ENCODE results near the gene LRSAM1. TPM values are rescaled to one million over a fixed set of nuclear protein-coding genes. Genes with fewer than 3 reads are reported as not detected.
A peak's percentile ranks its signal among the peaks of the same experiment; 100 is the strongest.

LRSAM1 gene
- total and polyA plus RNA-seq, 9 of the 15 experiments (the other 6 are each of a cell fraction or from before 2014, with no cell fraction given) = 0.07 to 16.2 (median 4.7) TPM

- TF ChIP-seq SMAD4 (CRISPR knock-in tag; conservative IDR thresholded peaks at IDR 0.05) (no peak; the same call in 1 of the 2 replicates), ZNF282 (CRISPR knock-in tag; IDR thresholded peaks at IDR 0.05) (no peak), ZKSCAN3 (CRISPR knock-in tag; IDR thresholded peaks at IDR 0.05) (0 out of 2 replicates have a peak, but pooled peaks have one; percentile 15), FOXJ3 (CRISPR knock-in tag; IDR thresholded peaks at IDR 0.05) (no peak), ZFP30 (CRISPR knock-in tag; IDR thresholded peaks at IDR 0.05; ENCODE audit: borderline replicate concordance) (no peak), ZNF76 (CRISPR knock-in tag; IDR thresholded peaks at IDR 0.05; ENCODE audit: borderline replicate concordance) (0 out of 2 replicates have a peak, but pooled peaks have one; percentile 51), ZFX (CRISPR knock-in tag; IDR thresholded peaks at IDR 0.05) (peak; percentile 40), RBM34 (IDR thresholded peaks at IDR 0.05; ENCODE audit: borderline replicate concordance, insufficient read depth, low read length) (no peak), ZBTB1 (CRISPR knock-in tag; IDR thresholded peaks at IDR 0.05; ENCODE audit: borderline replicate concordance, low read depth) (no peak), NR2C2 (CRISPR knock-in tag; IDR thresholded peaks at IDR 0.05) (no peak), NR2C2 (tag; IDR thresholded peaks at IDR 0.05) (peak; percentile 13; the same call in 1 of the 2 replicates), CREB3 (tag; conservative IDR thresholded peaks at IDR 0.05; ENCODE audit: low read depth) (peak; percentile 56; the same call in 1 of the 2 replicates), BRD9 (IDR thresholded peaks at IDR 0.05; ENCODE audit: low read depth, partially characterized antibody) (no peak), NR2C1 (IDR thresholded peaks at IDR 0.05) (no peak), NR2C1 (tag; IDR thresholded peaks at IDR 0.05) (peak; percentile 44), NFXL1 (CRISPR knock-in tag; IDR thresholded peaks at IDR 0.05) (peak; percentile 65; the same call in 1 of the 2 replicates), ID3 (CRISPR knock-in tag; IDR thresholded peaks at IDR 0.05) (no peak), ID3 (tag; IDR thresholded peaks at IDR 0.05) (0 out of 2 replicates have a peak, but pooled peaks have one; percentile 29), HDAC8 (tag; IDR thresholded peaks at IDR 0.05) (peak; percentile 76; the same call in 1 of the 2 replicates), ZNF212 (CRISPR knock-in tag; IDR thresholded peaks at IDR 0.05) (no peak), ZNF431 (CRISPR knock-in tag; IDR thresholded peaks at IDR 0.05) (no peak)
- TF ChIP-seq, protein P1, sequence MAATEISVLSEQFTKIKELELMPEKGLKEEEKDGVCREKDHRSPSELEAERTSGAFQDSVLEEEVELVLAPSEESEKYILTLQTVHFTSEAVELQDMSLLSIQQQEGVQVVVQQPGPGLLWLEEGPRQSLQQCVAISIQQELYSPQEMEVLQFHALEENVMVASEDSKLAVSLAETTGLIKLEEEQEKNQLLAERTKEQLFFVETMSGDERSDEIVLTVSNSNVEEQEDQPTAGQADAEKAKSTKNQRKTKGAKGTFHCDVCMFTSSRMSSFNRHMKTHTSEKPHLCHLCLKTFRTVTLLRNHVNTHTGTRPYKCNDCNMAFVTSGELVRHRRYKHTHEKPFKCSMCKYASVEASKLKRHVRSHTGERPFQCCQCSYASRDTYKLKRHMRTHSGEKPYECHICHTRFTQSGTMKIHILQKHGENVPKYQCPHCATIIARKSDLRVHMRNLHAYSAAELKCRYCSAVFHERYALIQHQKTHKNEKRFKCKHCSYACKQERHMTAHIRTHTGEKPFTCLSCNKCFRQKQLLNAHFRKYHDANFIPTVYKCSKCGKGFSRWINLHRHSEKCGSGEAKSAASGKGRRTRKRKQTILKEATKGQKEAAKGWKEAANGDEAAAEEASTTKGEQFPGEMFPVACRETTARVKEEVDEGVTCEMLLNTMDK (IDR thresholded peaks at IDR 0.05; ENCODE audit: borderline replicate concordance, insufficient read depth, low read depth, low read length, poor library complexity, severe bottlenecking) = no peak
- TF ChIP-seq, protein P2, sequence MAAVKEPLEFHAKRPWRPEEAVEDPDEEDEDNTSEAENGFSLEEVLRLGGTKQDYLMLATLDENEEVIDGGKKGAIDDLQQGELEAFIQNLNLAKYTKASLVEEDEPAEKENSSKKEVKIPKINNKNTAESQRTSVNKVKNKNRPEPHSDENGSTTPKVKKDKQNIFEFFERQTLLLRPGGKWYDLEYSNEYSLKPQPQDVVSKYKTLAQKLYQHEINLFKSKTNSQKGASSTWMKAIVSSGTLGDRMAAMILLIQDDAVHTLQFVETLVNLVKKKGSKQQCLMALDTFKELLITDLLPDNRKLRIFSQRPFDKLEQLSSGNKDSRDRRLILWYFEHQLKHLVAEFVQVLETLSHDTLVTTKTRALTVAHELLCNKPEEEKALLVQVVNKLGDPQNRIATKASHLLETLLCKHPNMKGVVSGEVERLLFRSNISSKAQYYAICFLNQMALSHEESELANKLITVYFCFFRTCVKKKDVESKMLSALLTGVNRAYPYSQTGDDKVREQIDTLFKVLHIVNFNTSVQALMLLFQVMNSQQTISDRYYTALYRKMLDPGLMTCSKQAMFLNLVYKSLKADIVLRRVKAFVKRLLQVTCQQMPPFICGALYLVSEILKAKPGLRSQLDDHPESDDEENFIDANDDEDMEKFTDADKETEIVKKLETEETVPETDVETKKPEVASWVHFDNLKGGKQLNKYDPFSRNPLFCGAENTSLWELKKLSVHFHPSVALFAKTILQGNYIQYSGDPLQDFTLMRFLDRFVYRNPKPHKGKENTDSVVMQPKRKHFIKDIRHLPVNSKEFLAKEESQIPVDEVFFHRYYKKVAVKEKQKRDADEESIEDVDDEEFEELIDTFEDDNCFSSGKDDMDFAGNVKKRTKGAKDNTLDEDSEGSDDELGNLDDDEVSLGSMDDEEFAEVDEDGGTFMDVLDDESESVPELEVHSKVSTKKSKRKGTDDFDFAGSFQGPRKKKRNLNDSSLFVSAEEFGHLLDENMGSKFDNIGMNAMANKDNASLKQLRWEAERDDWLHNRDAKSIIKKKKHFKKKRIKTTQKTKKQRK (IDR thresholded peaks at IDR 0.05; ENCODE audit: borderline replicate concordance, low read depth, low read length) = no peak
Observed at GRCh38 chr9:127509955-127510299, 58.6 kb downstream of the LRSAM1 start (continued).

Measured in K562 (cell line).